Left colon (tissue), 2 donors: ENCODE measurements around the gene NOTCH1. TPM values are rescaled to one million over a fixed set of nuclear protein-coding genes. Genes with fewer than 3 reads are reported as not detected.

Source experiments
- ATAC-seq: fragments of 200-7000 bp; cut with Tn5 transposase; one replicate; pipeline ENCODE4 v1.9.1; 2020; ENCODE audit warnings: mild to moderate bottlenecking, moderate library complexity
- DNase-seq, 2 donors: peaks; one replicate each; pipeline ENCODE4 v3.0.0-alpha.2; 2020
- intact Hi-C, 2 donors: fragments of 100-400 bp; cut with DNase I in 1 of 2; cut with micrococcal nuclease in 1 of 2; formaldehyde crosslinking; loops; one replicate each; pipeline versions ENCODE4 v1.11.2 to v1.14.0; 2022; cut with DNase I, micrococcal nuclease
- total RNA-seq, 2 donors: library from RNA; stranded (reverse); fragmentation: NEBNext Ultra II Directional; extraction: Animal tissue kit (Norgen Biotek cat#: 25700); gene quantifications; one replicate each; pipeline ENCODE4 v1.2.1, GENCODE V29; 2021
- donor health status: DM: no; HTN: no; CAD: no.
- donor health status: DM: yes; HTN: yes; CAD: no.

Gene NOTCH1
- total RNA-seq, 2 donors from 2014 or later: 49.5 to 72.2 TPM

DNA sequence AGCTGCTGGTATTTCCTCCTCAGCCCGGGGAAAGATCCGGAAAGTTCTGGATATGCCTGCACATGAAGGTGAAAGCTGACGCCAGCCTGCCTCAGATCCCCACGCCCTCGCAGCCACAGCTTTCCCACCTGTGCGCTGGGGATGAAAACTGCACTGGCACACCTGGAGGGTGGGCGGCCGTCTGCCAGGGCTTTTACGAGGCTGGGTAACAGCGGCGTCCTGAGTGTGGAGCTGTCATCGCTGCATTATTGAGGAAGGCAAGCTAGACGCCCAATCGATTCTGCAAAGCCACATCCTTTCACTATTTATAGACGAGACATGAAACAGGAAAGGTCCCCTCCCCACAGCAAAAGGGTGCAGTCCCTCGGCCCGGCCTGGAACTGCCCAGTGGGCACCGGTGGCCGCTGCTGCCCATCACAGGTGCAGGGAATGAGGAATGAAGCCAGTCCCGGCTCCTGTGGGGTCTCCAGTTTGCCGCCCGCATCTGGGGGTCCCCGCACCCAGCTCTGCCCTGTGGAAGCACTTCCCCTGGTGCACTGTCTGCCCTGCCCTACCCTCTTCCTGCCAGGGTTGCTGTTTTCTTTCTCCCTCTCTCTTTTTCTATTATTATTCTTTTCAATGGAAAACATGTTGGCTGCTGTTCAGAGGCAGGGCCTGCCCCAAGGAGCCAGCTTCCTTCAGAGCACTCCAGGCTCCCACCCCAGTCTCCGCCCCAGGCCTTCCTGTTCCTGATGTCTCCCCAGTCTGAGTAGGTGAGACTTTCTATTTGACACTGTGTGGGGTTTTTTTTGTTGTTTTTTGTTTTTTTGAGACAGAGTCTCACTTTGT is 7.0 kb downstream of the NOTCH1 start:
- DNase-seq (peak; percentile 68 to 82), ATAC-seq (peak; percentile 36)
- intact Hi-C loops: no loop called here

DNA sequence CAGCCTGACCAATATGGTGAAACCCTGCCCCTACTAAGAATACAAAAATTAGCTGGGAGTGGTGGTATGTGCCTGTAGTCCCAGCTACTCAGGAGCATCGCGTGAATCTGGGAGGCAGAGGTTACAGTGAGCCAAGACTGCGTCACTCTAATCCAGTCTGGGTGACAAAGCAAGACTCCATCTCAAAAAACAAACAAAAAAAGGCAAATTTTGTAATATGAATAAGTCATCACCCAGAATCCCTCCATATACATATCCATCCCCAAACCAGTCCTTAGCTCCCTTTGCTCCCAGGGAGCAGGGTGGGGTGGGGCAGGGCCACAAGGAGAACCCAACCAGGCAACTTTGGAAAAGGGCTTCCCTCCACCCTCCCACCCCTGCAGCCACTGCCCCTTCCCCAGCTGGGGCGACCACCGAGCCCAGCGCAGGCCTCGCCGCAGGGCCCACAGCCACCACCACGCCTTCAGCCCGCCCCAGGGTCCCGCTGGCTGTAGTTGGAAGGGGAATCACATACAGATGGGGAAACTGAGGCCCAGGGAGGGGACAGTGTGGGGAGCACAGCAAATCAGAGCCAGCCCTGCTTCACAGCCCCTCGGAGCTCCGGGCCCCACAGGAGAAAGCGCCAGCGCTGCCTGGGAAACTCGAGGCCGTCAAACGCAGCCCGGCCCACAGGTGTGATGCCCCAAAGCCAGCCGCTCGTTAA is 7.8 kb downstream of the NOTCH1 start:
- DNase-seq (no peak), ATAC-seq (no peak)
- intact Hi-C loops: no loop called here

DNA sequence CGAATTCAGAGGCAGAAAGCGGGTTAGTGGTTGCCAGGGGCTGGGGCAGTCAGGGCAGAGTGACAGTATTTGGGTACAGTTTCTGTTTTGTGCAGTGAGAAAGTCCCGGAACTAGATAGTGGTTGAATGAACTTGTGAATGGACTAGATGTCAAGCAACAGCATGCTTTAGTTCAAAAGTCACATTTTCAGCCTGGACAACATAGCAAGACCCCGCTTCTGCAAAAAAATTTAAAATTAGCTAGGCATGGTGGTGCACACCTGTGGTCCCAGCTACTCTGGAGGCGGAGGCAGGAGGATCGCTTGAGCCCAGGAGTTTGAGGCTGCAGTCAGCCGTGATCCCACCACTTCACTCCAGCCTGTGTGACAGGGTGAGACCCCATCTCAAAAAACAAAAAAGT is 8.4 kb downstream of the NOTCH1 start:
- intact Hi-C loops: no loop called here
- no peak for ATAC-seq
- DNase-seq: no peak

DNA sequence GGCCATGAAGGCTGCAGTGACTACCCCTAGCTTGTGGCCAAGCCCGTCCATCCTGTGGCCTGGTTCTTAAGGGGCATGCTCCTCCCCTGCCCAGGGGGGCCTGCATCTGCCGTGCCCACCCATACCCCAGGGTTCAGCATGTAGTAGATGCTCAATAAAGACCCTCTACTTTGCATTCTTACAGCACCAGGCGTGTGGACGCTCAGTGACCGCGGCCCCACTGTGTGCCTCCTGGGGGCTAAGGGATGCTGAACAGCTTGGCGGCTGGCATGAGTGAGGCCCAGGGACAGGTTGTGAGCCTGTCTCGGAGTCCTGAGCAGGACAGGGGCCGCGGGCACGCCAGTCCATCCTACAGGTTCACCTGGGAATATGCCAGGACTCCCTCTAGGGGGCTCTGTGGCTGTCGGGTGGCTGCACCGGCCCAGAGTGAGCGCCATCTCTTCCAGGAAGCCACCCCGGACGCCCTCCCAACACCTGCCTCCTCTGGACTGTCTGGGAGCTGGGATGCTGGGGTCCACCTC is 9.1 kb downstream of the NOTCH1 start:
- ATAC-seq (no peak), DNase-seq (no peak)
- intact Hi-C loops: no loop called here

DNA sequence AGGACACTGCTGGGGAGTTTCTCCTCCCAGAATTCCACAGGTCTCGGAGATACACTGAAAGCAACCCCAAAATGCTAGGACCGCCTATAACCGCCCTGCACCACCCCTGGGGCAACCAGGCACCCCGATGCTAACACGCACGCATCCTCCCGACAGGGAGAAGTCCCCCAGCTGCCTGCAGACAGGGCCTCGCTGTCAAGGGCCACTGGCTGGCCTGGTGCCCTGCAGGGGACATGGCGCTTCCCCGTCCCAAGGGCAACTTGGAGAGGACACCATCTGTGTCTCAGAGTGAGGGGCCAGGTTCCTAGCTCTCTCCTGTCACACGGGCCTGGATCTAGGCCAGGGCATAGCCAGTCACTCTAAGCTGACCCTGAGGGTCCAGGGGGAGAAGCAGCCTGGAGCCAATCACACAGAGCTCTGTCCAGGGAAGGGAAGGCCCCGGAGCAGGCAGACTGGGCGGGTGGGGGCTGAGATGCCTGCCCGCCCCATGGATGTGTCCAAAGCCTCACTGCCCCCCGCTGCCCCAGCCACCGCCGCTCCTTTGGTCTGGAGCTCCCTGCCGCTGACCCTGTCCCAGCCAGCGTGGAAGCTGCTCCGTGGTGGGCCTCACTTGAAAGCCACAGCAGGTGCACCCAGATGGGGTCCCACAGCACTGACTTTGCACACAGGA is 9.7 kb downstream of the NOTCH1 start:
- ATAC-seq (no peak), DNase-seq (no peak)
- intact Hi-C loops: no loop called here

DNA sequence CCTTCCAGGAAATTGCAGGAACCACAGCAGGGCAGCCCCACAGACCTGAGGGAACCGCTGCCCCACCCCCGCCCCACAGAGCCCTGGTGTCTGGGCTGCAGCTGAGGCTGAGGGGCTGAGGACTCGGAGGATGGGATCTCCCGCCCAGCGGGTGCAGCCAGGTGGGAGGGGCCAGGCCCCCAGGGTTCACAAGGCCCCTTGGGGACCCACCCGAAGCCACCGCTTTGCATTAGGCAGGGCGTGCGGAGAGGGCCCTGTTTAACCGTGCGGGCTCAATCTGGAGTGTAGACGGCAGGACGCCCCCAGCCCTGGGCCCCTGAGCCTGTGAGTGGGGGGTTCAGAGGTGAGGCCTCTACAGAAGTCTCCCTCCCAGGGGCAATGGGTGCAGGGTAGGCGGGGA is 10.8 kb downstream of the NOTCH1 start:
- no peak for ATAC-seq
- intact Hi-C loops: no loop called here

DNA sequence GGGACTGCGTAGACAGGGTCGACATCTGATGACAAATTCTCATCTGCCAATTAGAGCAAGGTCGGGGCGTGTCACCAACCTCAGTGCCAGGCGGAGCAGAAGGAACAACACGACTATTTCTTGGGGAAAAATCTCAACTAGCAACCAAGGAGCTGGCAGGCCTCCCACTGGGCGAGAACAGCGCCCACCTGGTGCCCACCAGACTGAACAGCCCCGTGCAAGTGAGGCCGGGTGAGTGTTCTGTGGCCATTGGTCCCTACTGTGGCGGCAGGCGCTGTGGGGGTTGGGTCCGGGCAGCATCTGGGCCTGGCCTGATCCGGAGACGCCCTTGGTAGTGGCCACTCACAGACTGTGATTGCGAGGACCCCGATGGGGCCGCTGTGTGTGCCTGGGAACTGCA is 11.5 kb downstream of the NOTCH1 start:
- DNase-seq (peak in 1 of 2 donors; percentile 51), ATAC-seq (no peak)
- intact Hi-C loops: no loop called here

More for the DNA sequence above, 10.8 kb downstream of the NOTCH1 start:
- peak in 1 of 2 donors; percentile 32 for DNase-seq

DNA sequence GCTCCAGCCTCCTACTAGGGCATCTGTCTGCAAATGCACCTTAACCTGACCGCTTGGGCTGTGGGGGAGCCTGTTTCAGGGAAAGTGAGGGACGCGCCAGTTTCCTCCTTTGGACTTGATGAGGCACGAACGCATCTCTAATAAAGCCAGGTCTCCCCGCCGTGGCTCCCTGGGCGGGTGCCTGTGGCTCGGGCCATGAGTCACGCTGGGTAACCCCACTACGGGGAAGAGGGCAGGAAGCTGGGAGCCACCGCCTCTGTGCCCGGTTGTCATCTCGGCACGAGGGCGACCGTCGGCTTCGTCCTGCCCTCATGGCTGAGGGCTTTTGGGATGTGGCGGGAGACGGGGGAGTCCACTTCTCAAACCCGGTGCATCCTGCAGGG is 12.1 kb downstream of the NOTCH1 start:
- DNase-seq: peak; percentile 65 to 84
- intact Hi-C loops: no loop called here
- ATAC-seq: peak; percentile 27

DNA sequence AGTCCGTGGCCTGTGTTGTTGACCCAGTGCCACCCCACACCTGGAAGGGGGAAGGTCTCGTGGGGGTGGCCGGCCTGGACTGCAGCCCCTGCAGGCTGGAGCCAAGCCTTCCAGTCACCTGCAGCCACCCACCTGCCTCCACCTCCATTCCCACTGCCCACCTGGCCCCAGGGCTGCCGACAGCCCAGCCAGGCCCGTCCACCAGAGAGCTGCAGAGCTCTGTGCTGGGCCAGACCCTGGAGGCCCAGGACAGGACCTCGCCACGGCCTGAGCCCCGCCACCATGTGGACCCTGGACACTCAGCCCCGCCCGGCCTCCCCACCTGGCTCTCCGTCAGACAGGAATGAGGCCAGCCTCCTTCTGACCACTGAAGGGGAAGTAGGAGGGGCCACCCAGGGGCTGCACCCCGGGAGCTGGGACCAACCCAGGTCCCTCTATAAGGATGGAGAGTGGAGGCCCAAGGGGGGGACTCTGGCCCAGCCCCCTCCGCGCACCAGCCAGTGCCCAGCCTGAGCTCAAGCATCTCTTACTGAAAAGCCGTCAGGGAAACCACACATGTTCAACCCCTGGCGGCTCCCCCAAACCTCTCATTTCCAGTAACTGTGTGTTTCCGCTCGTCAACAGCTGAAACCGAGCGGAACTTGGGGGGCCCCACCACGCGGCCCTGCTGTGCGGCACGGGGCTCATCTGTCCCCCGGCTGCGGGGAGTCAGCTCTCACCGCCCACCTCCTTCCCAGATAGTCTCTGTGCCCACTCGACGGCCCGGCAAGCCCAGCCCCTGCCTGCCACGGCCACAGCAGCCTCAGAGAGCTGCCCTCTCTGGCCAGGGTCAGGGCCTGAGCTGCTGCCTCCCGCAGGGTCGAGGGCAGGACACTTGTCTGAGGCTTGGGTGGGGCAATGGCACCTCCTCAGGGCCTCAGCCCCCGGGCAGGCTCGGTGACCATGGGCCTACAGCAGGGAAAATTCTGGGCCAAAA is 12.8 kb downstream of the NOTCH1 start:
- DNase-seq (peak; percentile 47 to 67), ATAC-seq (peak; percentile 33)
- intact Hi-C loops: no loop called here

DNA sequence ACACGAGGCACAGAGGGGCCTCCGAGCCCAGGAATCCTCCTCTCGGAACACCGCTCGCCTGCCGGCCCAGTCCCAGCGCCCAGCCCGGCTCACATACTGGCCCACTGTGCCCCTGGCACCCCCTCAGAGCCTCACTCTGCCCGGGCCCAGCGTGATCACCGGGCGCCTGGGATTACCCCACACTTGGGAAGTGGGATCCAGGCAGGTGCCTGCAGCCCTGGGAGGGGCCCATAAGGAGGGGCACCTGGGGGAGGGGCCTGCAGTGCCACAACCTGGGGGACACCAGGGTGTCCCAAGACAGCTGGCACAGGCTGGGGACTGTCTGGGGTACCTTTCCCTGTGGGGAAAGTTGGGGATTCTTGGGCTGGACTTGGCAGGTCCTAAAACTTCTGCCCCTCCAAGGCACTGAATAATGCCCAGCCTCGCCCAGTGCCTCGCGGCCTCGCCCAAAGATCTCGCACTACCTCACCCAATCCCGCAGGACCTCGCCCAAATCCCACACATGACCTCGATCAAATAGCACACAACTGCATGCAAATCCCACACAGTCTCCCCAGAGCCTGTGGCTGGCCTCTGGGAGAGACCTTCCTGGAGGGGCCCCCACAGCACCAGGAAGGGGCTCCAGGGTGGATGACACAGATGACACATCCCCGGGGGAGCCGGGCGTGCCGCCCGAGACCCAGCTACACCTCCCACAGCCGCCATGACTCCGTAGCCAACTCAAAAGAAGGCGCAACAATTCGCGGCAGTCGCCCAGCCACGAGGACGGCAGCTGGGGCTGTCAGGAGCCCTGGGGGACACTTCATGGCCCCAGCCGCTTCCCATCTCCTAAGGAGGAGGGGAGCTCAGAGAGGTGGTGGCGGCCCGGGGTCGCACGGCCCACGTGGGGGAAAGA is 13.7 kb downstream of the NOTCH1 start:
- intact Hi-C loops: no loop called here
- DNase-seq (peak; percentile 71 to 77), ATAC-seq (peak; percentile 57)

DNA sequence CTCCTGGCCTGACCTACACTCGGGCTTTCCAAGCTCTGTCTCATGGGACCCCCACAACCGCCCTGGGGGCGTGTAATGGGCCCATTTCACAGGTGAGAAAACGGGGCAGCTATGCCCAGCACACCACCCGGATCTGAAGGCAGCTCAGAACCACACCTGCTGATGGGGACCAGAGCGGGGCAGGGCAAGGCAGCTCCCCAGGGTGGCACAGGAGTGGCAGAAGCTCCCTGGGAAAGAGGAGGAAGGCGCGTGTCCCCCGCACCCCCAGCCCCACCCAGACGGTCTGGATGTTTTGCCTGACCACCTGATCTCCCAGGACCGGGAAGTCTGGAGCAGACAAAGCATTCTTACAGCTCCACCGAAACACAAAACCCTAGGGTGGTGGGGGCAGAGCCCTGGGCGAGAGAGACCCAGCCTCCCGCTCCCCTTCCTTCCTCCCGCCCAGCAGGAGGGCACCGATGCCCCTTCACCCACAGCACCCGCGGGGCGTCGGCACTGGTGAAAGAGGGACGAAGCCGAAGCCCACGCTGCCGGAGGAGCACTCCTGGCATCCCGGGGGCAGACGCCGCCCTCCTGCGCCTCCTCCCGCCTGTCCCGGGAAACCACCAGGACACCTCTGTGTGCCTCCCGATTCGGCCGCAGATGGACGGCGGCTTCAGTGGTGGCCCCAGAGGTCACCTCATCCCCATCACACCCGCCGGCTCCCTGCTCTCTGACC is 14.5 kb downstream of the NOTCH1 start:
- peak; percentile 56 to 73 for DNase-seq
- intact Hi-C loops: no loop called here
- peak; percentile 12 for ATAC-seq

DNA sequence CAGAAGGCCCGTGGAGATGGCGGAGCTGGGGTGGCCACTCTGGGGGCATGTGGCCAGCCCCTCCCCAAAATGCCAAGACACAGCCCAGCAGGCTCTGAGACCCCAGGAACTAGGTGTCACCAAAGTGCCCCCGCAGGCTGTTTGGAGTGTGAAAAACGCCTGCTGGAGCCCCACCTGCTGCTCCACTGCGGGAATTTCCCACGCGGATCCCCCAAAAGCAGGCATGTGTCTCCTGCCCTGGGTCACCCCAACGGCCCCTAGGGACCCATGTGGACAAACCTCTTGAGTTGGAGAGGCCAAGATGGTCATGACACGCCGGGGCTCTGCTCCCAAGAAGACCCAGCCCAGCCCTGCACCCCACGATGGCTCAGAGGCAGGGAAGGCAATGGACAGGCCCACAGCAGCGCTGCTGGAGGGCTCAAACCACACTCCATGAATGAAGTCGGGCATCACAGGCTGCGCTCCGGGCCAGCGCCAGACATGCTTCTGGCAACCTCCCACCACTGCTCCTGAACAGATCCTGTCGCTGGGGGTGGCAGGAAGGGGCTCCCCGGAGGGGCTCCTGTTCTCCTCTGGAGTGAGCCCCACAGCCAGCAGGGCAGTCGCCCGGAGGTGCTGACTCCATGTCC is 15.3 kb downstream of the NOTCH1 start:
- intact Hi-C loops: no loop called here
- ATAC-seq (no peak), DNase-seq (no peak)

DNA sequence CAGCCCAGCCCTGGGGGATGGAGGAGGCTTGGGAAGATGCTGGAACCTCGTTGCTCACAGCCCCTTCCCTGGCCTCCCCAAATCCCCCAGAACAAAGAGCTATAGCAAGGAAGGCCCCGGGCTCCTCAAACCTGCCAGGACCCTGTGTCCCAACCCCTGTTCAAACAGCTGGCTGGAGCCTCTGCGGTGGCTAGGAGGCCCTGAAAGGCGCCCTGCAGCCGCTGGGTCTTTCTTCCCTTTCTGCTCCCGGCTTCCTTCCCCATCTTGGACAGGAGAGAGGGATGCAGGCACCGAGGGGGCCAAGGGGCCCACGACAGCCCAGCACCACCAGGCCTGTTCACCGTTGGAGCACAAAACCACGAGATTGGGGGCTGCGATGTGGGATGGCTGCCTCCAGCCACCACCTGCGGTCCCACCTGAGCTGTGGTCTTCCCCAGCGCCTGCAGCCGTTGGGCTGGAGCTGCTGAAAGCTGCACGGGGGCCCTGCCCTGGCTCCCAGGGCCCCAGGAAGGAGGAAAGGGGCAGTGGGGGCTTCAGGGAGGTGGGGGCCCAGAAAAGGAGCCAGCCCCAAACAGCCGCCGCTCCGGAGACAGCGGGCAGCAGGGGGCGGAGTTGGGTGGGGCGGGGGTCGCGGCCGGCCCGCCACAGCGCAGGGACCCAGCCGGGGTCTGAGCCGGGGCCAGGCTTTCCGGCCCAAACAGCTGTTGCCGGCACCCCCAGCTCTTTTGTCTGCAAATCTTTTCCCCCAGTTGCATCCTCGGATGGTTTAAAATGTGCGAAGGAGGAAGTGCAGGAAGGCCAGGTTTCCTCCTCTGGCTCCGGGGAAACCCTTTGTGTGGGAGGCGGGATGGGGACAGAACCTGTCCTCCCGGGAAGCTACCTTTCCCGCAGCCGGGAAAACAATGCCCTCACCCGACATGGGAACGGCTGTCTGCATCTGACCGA is 16.1 kb downstream of the NOTCH1 start:
- intact Hi-C loops: no loop called here

DNA sequence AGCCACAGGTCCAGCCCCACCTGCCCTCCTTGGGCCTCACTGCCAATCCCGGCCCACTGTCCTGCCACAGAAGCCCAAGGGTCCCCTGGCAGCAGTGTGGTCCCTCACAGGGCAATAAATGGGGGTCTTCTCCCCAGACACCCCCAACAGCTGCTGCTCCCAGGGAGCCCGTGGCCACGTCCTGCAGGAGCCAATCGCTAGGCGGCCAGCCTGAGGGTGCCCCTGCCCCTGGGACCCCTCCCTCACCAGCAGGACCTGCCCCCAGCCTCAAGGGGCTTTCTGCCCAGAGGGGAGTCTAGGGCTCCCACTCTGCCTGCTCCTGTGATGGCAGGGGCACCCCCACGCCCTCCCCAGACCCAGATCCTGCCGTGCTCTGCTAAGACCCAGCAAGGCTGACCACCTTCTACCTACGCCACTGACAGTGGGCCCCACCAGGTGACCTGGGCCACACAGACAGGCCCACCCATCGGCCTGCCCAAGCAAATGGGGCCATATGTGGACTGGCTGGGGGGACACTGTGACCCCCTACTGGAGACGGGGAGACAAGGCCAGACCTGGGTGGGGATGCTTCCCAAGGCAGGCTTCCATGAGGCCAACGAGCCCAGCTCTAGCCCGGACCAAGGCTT is 17.0 kb downstream of the NOTCH1 start:
- no peak for DNase-seq
- intact Hi-C loops: no loop called here
- no peak for ATAC-seq

More for the DNA sequence above, 16.1 kb downstream of the NOTCH1 start:
- DNase-seq (peak in 1 of 2 donors; percentile 36), ATAC-seq (no peak)
